Gastroesophageal sphincter (tissue), 3 donors: ENCODE results near the gene PRM1.

ENCODE experiments used
- POLR2A ChIP-seq, 2 donors: fragments of 450-650 bp; IDR thresholded peaks; one replicate each; pipeline ENCODE4 v1.6.1; 2017; ENCODE audit warnings: antibody characterized with exemption in 2 of 2, mild to moderate bottlenecking in 2 of 2, moderate library complexity in 1 of 2
- POLR2AphosphoS5 ChIP-seq: sonication (generic); formaldehyde crosslinking; IDR thresholded peaks from one replicate; pipeline ENCODE4 v1.6.1; 2017; ENCODE audit warnings: antibody characterized with exemption
- TF ChIP-seq, protein P1 (sequence below), 4 experiments: fragments of 200-600 bp in 2 of 4; fragments of 450-650 bp in 2 of 4; sonication (generic) in 1 of 4; IDR thresholded peaks; one replicate each; pipeline ENCODE4 v1.5.1; 2017 to 2019; ENCODE audit warnings: antibody characterized with exemption in 4 of 4, mild to moderate bottlenecking in 2 of 4, moderate library complexity in 2 of 4

DNA sequence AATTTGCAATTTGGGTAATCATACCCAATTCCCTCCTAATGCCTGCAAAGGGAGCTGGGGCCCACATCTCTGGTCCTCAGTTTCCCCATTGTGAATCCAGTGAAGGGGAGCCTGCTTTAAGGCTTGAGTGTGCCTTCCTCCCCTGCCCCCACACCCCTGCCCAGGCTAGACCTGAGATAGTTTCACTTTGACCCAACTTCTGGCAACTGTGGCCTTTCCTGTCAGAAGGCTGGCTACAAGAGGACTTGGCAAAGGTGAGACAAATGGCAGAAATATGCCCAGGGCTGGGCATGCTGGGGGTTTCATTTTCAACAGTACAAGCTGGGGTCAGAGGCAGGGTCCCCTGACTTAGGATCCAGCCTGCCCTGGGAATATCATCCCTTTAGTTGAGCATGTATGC, 35.1 kb downstream of the PRM1 start:
- TF ChIP-seq POLR2AphosphoS5: no peak
- TF ChIP-seq, protein P1, sequence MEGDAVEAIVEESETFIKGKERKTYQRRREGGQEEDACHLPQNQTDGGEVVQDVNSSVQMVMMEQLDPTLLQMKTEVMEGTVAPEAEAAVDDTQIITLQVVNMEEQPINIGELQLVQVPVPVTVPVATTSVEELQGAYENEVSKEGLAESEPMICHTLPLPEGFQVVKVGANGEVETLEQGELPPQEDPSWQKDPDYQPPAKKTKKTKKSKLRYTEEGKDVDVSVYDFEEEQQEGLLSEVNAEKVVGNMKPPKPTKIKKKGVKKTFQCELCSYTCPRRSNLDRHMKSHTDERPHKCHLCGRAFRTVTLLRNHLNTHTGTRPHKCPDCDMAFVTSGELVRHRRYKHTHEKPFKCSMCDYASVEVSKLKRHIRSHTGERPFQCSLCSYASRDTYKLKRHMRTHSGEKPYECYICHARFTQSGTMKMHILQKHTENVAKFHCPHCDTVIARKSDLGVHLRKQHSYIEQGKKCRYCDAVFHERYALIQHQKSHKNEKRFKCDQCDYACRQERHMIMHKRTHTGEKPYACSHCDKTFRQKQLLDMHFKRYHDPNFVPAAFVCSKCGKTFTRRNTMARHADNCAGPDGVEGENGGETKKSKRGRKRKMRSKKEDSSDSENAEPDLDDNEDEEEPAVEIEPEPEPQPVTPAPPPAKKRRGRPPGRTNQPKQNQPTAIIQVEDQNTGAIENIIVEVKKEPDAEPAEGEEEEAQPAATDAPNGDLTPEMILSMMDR (IDR thresholded peaks at IDR 0.05): no peak
- no peak for TF ChIP-seq POLR2A (IDR thresholded peaks at IDR 0.05)
